ENCODE results near the gene HMGCS1.
"Not testable (repeated sequence)": the region's sequence is repeated elsewhere in the genome, so short reads cannot be mapped to it uniquely, and the experiment has no call there.

The HMGCS1 gene

DNA sequence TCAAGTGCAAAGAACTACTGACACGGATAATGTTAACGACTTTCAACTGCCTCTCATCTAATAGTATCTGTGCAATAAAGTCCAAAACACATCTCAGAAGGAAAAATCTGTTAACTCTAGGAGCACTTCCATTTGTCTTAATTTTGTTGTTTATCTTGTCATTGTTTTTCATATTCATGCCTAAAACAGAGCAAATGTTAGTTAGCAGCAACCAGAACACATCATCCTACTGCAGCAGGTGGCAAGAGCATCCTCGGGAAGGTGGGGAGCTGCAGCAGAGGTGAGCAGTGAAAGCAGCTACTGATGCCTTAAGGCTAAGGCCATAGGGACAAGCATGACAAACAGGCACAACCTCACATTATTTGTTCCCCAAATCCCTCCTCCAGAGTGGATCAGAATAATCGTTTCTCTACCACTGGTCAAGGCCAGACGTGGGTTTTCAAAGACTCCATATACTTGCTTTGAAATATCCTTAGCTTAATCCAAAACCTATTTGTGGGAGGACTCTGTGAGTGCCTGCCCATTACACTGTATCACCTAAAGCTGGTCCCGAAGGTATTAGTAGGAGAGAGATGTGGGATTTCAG, 1.0 kb downstream of the HMGCS1 start:
- DNase-seq = no peak

DNA sequence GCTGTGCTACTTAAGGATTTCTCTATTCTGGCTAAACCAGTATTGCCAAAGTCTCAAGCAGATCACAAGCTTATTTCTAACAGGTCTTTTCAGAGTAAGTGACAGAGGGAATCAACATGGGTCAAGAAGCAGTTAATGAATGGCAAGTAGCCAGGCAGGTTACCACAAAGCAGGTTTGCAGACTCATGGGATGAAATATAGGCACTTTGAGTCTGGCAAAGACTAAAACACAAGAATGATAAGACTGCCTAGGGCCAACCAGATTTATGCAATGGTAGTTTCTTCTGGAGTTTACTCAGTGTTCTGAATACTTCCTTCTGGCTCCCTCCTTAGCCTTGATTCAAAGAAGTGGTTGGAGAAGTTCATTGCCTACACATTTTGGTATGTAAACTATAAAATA, 3.6 kb downstream of the HMGCS1 start:
- no peak for DNase-seq

GRCh38 chr5:43309122-43309521, 4.1 kb downstream of the HMGCS1 start:
- no peak for DNase-seq

DNA sequence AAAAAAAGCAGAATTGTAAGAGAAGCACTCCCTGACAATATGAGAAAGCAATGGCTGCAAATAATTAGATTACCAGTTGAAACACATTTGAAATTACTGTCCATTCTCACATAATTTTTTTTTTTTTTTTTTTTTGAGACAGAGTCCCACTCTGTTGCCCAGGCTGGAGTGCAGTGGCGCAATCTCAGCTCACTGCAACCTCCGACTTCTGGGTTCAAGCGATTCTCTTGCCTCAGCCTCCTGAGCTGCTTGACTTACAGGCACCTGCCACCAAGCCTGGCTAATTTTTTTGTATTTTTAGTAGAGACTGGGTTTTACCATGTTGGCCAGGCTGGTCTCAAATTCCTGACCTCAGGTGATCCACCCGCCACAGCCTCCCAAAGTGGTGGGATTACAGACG, 6.3 kb downstream of the HMGCS1 start:
- DNase-seq = not testable (repeated sequence)

GRCh38 chr5:43305948-43306565, 7.2 kb downstream of the HMGCS1 start:
- no peak for DNase-seq

- DNase-seq = no peak
These were observed 8.7 kb downstream of the HMGCS1 start for GRCh38 chr5:43304525-43304924.

GRCh38 chr5:43303242-43303641, 10.0 kb downstream of the HMGCS1 start:
- DNase-seq = no peak

DNA sequence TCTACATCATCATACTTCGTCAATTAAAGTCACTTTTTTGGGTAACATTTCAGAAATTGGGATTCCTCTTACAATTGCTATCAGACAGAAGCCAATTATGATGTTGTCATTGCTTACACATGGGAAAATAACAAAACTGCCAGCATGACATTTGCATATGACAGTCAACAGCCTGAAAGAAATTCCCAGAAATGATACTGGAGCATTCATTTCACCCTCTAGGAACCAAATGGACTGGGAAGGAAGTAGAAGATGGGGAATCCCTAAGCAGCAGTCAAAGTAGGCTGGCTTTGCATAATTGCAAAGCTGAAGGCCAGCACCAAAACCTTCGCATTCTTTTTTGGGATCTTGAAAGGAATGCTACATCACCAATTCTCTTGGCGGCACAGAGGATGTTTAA, 10.7 kb downstream of the HMGCS1 start:
- DNase-seq = no peak

GRCh38 chr5:43301653-43302091, 11.5 kb downstream of the HMGCS1 start:
- DNase-seq = no peak

DNA sequence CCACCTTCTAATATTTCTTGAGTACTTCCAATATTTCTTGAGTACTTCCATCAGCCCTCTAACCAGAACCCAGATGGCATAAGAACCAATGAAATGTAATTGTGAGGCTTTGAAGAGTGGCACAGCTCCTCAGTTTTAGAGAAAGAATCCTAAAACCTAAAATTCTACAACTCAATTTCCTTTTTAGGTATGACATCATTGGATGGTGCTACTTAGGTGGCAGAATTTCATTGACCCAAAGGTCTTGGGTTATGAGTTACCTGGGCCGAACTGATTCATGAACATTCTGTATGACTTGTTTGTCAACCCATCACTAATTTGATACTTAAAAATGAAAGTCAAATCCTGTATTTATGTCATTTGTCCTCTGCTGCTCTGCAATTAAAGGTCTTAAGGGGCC, 13.1 kb downstream of the HMGCS1 start:
- DNase-seq = no peak

DNA sequence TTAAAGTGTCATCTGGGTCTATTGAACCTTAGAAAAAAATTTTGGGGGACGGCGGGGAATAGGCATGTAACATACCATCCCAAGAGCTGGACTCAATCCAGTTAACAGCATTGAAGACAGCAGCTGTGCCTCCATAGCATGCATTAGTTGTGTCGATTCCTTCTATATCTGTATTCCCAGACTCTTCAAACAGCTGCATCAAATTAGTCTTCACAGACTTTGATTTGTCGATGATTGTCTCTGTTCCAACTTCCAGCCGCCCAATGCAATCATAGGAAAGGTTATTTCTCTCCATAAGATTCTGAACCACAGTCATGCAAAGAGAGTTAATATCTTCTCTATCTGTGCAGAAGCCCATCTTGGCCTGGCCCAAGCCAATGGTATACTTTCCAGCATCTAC, 14.8 kb downstream of the HMGCS1 start:
- no peak for DNase-seq

- DNase-seq = no peak
These were observed 16.4 kb downstream of the HMGCS1 start for GRCh38 chr5:43296835-43297234.

GRCh38 chr5:43295202-43295601, 18.0 kb downstream of the HMGCS1 start:
- no peak for DNase-seq

DNA sequence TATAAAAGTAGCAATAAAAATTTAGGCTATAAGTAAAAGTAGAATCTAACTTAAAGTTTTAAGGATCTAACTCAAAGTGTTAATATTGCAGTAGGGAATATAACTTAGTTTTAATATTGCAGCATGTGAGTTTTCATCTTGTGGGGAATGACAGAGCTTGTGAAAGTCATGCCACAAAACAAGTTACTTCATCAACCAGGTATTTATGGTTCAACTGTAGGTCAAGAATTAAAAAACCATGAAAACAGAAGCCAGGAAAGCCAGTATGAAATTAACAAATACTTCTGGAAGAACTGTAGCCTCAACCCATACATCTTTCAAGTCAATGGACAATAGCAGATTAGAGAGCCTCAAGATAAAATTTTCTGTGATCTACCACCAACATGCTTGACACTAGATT, 19.0 kb downstream of the HMGCS1 start:
- no peak for DNase-seq

DNA sequence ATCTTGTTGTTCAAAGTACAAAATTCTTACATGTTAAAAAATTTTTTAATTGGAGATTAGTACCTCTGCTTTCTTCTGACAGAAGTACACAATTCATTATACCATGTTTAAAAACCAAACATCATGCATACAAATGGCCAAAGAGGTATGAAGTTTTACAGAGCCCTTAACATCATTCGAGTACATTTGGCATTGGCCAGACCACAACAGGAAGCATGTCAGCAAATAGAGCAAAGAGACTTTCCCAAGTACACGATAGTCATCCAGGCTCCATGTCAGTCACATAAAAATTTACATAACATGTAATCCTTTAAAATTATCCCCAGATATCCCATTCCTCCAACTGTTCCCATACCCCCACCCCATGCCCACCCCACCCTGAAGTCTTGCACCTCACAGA, 22.5 kb downstream of the HMGCS1 start:
- DNase-seq = no peak

- DNase-seq = no peak
These were observed 24.9 kb downstream of the HMGCS1 start for GRCh38 chr5:43288269-43288831.

GRCh38 chr5:43287493-43287892, 25.7 kb downstream of the HMGCS1 start:
- no peak for DNase-seq

GRCh38 chr5:43286623-43287022, 26.6 kb downstream of the HMGCS1 start:
- DNase-seq = no peak

DNA sequence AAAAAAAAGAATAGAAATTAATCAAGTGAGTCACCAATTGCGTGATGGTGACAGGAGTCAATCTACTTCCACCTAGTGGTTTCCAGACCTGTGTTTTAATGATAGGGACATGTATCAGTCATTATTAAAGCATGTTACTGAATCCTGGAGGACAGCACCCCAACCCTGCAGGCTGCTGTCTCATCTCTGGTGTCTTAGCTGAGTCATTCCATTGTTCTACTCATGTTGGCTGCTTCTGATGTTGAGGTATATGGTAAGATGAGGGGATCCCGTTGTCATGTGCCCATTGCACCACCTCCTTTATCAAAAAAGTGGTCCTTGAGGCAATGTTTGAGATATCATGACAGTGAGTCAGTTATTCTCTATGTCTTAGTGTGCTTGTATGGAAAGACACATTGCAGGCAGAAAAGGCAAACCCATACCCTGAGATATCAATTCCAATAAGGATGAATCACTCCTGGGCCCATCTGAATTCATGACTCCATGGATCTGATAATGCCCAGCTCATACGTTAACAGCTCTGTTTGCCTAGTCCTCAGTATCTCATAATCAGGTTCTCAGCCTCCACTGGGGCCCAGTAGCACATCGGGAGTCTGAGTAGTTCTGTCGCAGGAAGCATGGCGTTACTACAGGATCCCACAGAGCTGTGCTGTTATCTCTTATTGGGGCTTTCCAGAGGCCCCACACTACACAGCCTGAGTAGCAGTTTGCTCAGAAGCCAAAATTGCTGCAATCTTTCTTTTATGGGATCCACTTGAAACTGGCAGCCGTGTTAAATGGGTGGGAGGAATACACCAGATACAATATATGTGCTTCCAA, 31.2 kb downstream of the HMGCS1 start:
- peak; percentile 59 for DNase-seq

DNA sequence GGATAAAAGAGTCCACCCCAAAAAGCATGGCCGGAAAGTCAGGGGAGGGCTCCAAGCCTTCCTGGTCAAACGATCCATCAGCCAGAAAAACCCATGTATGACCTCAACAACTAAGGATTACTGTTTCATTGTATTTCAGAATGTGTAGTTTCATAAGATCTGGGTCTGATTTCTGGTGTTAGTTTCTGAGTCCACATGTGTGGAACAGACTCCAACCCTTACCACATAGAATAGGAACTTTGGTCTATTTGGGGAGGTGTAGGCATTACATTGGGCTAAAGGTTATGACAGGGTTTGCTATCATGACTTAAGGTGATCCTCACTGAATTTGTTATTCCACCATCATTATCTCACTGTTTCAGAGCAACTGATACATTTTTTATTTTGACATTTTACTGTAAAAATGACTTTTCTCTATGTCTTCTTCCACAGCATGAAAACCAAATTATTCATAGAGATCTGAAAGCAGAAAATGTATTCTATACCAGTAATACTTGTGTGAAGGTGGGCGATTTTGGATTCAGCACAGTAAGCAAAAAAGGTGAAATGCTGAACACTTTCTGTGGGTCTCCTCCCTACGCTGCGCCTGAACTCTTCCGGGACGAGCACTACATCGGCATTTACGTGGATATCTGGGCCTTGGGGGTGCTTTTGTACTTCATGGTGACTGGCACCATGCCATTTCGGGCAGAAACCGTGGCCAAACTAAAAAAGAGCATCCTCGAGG, 33.5 kb downstream of the HMGCS1 start:
- DNase-seq = no peak

DNA sequence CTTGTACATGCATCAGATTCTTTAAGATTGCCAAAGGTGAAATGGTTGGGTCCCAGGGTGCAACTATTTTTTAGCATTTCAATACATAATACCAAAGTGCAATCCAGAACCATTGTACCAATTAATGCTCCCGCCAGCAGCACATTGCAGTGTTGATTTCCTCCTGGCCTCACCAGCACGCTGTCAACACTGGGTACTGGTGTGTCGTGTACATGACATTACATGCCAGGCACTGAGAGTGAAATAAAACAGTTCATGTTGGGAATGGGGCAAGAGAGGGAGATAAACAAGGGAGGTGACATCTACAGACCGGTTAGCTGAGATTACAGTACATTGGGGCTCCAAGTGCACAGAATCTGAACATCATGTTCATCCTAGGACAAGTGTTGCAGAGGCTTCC, 37.8 kb downstream of the HMGCS1 start:
- DNase-seq = no peak

- DNase-seq = no peak
These were observed 38.6 kb downstream of the HMGCS1 start for GRCh38 chr5:43274435-43275114.

GRCh38 chr5:43273552-43273951, 39.7 kb downstream of the HMGCS1 start:
- DNase-seq = no peak
